BLaER1 treated with 17β-estradiol and CSF1 and Interleukin-3, amounts not matched to agents 10 nM and 100 nM (cell line): ENCODE results near the gene KRT31.

Experiments used
- H3K27ac ChIP-seq, 11 experiments: shearing (Covaris generic); formaldehyde crosslinking; 2 replicates each; pipeline ENCODE4 v1.8.1; 2022
- H3K27me3 ChIP-seq, 11 experiments: shearing (Covaris generic); formaldehyde crosslinking; 2 replicates each; pipeline ENCODE4 v1.8.1; 2022
- H3K36me3 ChIP-seq, 11 experiments: shearing (Covaris generic); formaldehyde crosslinking; 2 replicates each; pipeline ENCODE4 v1.8.1; 2022
- H3K4me1 ChIP-seq, 10 experiments: shearing (Covaris generic); formaldehyde crosslinking; 2 replicates each; pipeline ENCODE4 v1.8.1; 2022
- H3K4me2 ChIP-seq, 11 experiments: shearing (Covaris generic); formaldehyde crosslinking; 2 replicates each; pipeline ENCODE4 v1.8.1; 2022
- H3K4me3 ChIP-seq, 10 experiments: shearing (Covaris generic); formaldehyde crosslinking; 2 replicates each; pipeline ENCODE4 v1.8.1; 2022
- H3K9ac ChIP-seq, 11 experiments: shearing (Covaris generic); formaldehyde crosslinking; 2 replicates each; pipeline ENCODE4 v1.8.1; 2022
- H3K9me3 ChIP-seq, 11 experiments: shearing (Covaris generic); formaldehyde crosslinking; replicated peaks in 1 of 11; 2 replicates each; pipeline ENCODE4 v1.8.1; 2022
- H4K20me1 ChIP-seq, 11 experiments: shearing (Covaris generic); formaldehyde crosslinking; 2 replicates each; pipeline ENCODE4 v1.8.1; 2022
- Cebpa-rat ChIP-seq, 11 experiments: shearing (Covaris generic); IDR thresholded peaks; 2 replicates each; pipeline ENCODE4 v1.8.1; 2022

Gene KRT31

DNA sequence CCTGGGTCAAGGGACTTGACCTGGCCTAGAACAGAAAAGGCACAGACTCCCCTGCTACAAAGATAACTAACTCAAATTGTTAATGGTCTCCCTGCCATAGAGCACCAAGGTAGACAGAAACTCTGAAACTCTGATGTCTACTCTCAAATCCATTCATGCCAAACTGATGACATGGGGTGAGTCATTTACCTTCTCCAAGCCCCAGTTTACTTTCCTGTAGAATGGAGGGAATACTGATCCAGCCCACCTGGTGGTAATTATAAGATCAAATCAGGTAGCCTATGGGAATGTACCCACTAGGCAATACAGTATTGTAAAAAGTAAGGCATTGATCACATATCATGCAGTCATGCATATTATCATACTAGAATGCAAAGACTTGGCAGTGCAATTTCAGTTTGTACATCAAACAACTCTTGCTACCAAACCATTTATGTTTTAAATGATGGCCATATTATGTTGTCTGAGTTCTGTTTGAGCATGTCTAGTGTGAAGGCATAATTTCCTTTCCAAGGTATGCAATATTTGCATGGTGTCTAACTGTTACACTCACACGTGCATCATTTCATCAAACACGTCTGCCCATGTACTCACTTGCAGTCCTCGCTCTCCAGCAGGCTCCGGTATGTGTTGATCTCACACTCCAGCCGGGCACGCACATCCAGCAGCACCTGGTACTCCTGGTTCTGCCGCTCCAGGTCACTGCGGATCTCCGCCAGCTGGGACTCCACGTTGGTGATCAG is 3.0 kb downstream of the KRT31 start:
- Histone ChIP-seq H3K27me3 (no peaks in the 10 kb centered on the region), H3K9ac (no peak overlapping the region), H3K36me3 (no peaks in the 10 kb centered on the region), H4K20me1 (no peaks in the 10 kb centered on the region), H3K4me2 (no peak overlapping the region), H3K27ac (no peak overlapping the region), H3K4me3 (no peak overlapping the region), H3K9me3 (no peaks in the 10 kb centered on the region), H3K4me1 (peaks cover 0 to 17% (median 0%) of the 10 kb centered on the region in 10 experiments; a peak in 7 of 20 replicates)
- TF ChIP-seq Cebpa-rat (IDR thresholded peaks at IDR 0.05): no peak

DNA sequence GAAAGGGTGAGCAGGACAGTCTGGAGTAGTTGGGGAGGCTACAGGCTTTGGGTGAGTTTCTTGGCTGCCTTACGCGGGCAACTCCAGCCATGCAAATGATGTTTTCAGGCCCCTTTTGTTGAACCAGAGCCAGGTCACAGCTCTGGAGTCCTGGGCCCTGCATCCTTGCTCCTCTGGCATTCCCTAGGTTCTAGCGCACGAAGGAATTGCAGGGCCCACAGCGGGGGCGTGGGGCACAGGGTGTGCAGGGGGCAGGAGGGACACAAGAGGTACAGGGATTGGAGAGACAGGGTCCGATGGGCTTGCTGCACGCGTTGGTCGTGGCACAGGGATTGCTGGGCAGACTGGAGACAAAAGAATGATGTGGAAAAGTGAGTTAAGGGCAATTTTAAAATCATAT is 3.6 kb downstream of the KRT31 start:
- H3K27ac ChIP-seq: no peak overlapping the region
- H4K20me1 ChIP-seq: no peaks in the 10 kb centered on the region
- no peak overlapping the region for H3K4me3 ChIP-seq
- TF ChIP-seq Cebpa-rat (IDR thresholded peaks at IDR 0.05): no peak
- H3K4me2 ChIP-seq: no peak overlapping the region
- H3K4me1 ChIP-seq: peaks cover 0 to 17% (median 0%) of the 10 kb centered on the region in 10 experiments; a peak in 7 of 20 replicates
- H3K9ac ChIP-seq: no peak overlapping the region
- H3K27me3 ChIP-seq: no peaks in the 10 kb centered on the region
- H3K9me3 ChIP-seq: no peaks in the 10 kb centered on the region
- no peaks in the 10 kb centered on the region for H3K36me3 ChIP-seq

DNA sequence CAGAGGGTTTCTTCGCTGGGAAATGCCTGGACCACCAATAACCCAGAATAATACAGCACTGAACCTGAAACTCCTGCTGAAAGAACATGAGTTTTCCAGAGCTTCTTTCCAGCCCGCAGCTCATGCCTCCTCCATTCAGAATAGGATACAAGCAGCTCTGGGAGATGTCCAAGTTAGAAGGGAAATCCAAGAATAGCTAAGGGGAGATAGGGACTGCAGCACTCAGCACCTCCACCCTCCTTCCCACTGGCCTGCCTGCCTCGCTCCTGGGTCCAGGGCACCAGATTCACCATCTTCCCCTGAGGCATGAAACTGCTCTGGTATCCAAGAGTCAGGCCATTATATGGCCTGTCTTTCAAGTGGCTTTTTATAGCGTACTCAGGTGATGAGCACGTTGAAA is 4.1 kb downstream of the KRT31 start:
- no peaks in the 10 kb centered on the region for H3K27me3 ChIP-seq
- H3K36me3 ChIP-seq: no peaks in the 10 kb centered on the region
- 0 out of 22 replicates have a peak, but pooled peaks cover 0 to 1% (median 0%) of the 10 kb centered on the region in 11 experiments for H3K9me3 ChIP-seq
- TF ChIP-seq Cebpa-rat (IDR thresholded peaks at IDR 0.05): no peak
- H3K9ac ChIP-seq: no peak overlapping the region
- H4K20me1 ChIP-seq: no peaks in the 10 kb centered on the region
- H3K4me3 ChIP-seq: no peak overlapping the region
- no peak overlapping the region for H3K4me2 ChIP-seq
- H3K27ac ChIP-seq: no peak overlapping the region
- peaks cover 0 to 17% (median 0%) of the 10 kb centered on the region in 10 experiments; a peak in 7 of 20 replicates for H3K4me1 ChIP-seq

DNA sequence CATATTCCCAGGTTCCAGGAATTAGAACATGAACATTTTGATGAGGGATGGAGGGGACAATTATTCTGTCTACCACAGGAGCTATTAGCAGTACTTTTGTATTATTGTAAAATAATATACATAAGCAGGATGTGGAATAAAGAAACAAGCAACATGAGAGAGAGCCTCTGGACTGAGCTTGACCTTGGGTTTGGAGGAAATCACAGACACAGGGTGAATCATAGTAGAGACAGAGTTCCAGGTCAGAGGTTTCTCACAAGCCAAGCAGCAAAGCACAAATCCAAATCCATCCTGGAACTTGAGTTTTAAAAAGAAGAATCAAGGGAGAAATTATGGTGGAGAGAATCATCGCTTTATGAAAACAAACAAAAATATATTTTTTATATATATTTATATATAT is 5.1 kb downstream of the KRT31 start:
- Histone ChIP-seq H3K4me2 (no peak overlapping the region), H3K9me3 (peaks cover 5 to 9% (median 7%) of the 10 kb centered on the region in 11 experiments), H3K27me3 (no peaks in the 10 kb centered on the region), H3K4me3 (no peak overlapping the region), H4K20me1 (no peaks in the 10 kb centered on the region), H3K27ac (no peak overlapping the region), H3K9ac (no peak overlapping the region), H3K36me3 (no peaks in the 10 kb centered on the region), H3K4me1 (peaks cover 0 to 12% (median 0%) of the 10 kb centered on the region in 10 experiments; a peak in 7 of 20 replicates)
- TF ChIP-seq Cebpa-rat (IDR thresholded peaks at IDR 0.05): no peak

DNA sequence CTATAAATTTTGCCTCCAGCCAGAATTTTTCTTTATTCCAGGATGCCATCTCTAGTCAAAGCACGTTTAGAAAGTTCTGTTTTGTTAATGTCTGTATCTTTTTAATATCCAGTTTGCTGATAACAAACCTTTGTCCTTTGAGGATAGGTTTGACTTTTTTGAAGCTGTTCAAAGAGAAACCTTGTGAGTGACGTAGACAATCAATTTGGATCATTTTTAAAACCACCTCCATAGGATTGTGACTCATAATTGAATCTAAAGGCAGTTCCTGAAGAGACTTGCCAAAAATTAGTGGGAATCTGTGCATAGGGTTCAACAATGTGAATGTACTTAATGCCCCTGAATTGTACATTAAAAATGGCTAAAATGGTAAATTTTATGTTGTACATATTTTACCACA is 5.9 kb downstream of the KRT31 start:
- peaks cover 0 to 4% (median 0%) of the 10 kb centered on the region in 10 experiments; a peak in 6 of 20 replicates for H3K4me1 ChIP-seq

DNA sequence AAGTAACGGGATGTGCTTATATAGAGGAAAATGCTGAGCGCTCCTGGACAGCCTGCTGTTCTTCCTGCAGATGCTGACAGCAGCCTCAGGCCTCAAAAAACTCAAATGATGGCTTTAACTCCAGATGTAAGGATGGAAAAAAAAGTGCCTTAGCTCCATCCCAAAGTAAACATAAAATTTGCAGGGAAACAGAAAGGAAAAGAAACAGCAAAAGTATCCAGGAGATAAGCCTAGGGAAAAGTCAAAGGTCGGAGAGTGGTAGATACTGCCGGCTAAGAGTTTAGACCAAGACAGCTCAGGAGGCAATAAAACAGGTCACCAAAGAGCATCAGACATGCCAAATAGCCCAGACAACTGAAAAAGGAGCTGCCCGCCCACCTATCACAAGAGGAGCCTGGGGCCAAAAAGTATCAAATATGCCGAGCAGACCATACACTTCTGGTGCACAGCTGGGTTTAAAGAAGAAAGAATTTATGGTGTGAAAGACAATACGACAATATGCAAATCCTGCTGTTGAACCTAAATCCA is 6.9 kb downstream of the KRT31 start:
- H3K27ac ChIP-seq: no peak overlapping the region
- no peak overlapping the region for H3K4me3 ChIP-seq
- H3K36me3 ChIP-seq: no peaks in the 10 kb centered on the region
- no peaks in the 10 kb centered on the region for H4K20me1 ChIP-seq
- no peak overlapping the region for H3K9ac ChIP-seq
- H3K27me3 ChIP-seq: no peaks in the 10 kb centered on the region
- no peaks in the 10 kb centered on the region for H3K4me1 ChIP-seq
- peaks cover 18 to 25% (median 20%) of the 10 kb centered on the region in 11 experiments for H3K9me3 ChIP-seq
- no peak for TF ChIP-seq Cebpa-rat (IDR thresholded peaks at IDR 0.05)
- no peak overlapping the region for H3K4me2 ChIP-seq

More for the DNA sequence above, 5.9 kb downstream of the KRT31 start:
- Histone ChIP-seq H3K4me2 (no peak overlapping the region), H3K9me3 (peaks cover 12 to 16% (median 14%) of the 10 kb centered on the region in 11 experiments), H3K36me3 (no peaks in the 10 kb centered on the region), H3K4me3 (no peak overlapping the region), H4K20me1 (no peaks in the 10 kb centered on the region), H3K9ac (no peak overlapping the region), H3K27me3 (no peaks in the 10 kb centered on the region), H3K27ac (no peak overlapping the region)
- TF ChIP-seq Cebpa-rat (IDR thresholded peaks at IDR 0.05): no peak

DNA sequence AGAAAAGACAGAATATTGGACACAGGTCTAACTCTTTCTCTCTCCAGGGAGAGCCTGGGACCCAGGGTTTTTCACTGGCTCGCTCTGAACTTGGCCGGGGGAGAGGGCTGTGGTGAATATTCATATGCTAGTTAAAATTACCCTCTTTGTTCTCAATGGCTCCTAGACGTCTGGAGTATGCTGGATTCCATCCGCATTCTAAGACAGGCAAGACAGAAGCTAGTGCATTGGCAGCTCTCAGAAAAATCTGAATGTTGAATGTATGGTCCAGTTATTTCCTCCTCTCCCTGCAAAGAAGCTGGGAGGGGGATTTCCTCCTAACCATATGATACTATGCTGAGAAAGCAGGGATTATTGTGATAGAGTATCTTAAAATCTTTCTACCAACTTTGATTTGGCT is 9.7 kb downstream of the KRT31 start:
- Histone ChIP-seq H3K27me3 (no peaks in the 10 kb centered on the region), H4K20me1 (no peaks in the 10 kb centered on the region), H3K27ac (no peak overlapping the region), H3K9me3 (peaks cover 18 to 25% (median 20%) of the 10 kb centered on the region in 11 experiments), H3K4me1 (no peaks in the 10 kb centered on the region), H3K4me2 (no peak overlapping the region), H3K4me3 (no peak overlapping the region), H3K36me3 (no peaks in the 10 kb centered on the region), H3K9ac (no peak overlapping the region)
- no peak for TF ChIP-seq Cebpa-rat (IDR thresholded peaks at IDR 0.05)

DNA sequence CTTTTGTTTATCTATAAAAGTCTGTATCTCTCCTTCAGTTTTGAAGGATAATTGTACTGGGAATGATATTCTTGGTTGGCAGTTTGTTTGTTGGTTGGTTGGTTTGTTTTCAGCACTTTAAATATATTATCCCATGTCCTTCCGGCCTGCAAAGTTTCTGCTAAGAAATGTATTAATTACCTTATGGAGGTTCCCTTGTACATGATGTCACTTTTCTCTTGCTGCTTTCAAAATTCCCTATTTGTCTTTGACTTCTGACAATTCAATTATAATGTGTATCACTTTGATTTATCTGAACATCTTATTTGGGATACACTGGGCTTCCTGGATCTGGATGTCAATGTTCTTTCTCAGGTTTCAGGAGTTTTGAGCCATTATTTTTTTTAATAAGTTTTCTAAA is 11.2 kb downstream of the KRT31 start:
- Histone ChIP-seq H3K9ac (no peak overlapping the region), H3K4me2 (no peak overlapping the region), H3K4me1 (peaks cover 0 to 4% (median 0%) of the 10 kb centered on the region in 10 experiments; a peak in 1 of 20 replicates), H3K9me3 (peaks cover 18 to 25% (median 20%) of the 10 kb centered on the region in 11 experiments), H4K20me1 (no peaks in the 10 kb centered on the region), H3K36me3 (no peaks in the 10 kb centered on the region), H3K27me3 (no peaks in the 10 kb centered on the region), H3K27ac (no peak overlapping the region), H3K4me3 (no peak overlapping the region)
- TF ChIP-seq Cebpa-rat (IDR thresholded peaks at IDR 0.05): no peak

DNA sequence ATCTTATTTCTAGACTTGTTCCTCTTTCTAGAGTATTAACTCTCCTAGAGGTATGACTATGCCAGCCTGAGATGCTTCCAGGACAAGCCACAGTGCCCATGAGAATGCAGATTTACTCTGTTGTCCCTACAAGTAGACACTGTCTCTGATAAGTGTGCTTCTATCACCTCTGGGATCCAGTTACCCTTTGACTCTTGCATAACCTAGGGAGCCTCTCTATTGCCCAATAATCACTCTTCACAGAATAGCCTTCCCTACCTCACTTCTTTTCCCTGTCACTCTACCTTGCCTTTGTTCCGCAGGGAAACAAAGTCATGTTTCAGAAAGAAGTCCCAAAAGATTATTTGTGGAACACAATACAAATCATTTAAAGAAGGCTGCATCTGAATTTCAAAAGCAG is 13.7 kb downstream of the KRT31 start:
- no peak overlapping the region for H3K27ac ChIP-seq
- H3K4me2 ChIP-seq: no peak overlapping the region
- no peaks in the 10 kb centered on the region for H4K20me1 ChIP-seq
- no peaks in the 10 kb centered on the region for H3K36me3 ChIP-seq
- no peak overlapping the region for H3K4me3 ChIP-seq
- H3K27me3 ChIP-seq: no peaks in the 10 kb centered on the region
- peaks cover 18 to 26% (median 21%) of the 10 kb centered on the region in 11 experiments for H3K9me3 ChIP-seq
- no peak overlapping the region for H3K9ac ChIP-seq
- TF ChIP-seq Cebpa-rat (IDR thresholded peaks at IDR 0.05): no peak
- H3K4me1 ChIP-seq: peaks cover 0 to 6% (median 0%) of the 10 kb centered on the region in 10 experiments; a peak in 1 of 20 replicates
